GM19438 (cell line): ENCODE data around the gene USHBP1.

Experiments
- ATAC-seq: cut with Tn5 transposase; IDR thresholded peaks from one replicate; pipeline ENCODE4 v1.9.1; 2021; ENCODE audit warnings: low read depth; ENCODE audit not compliant: unreplicated experiment

USHBP1 gene, protein sequence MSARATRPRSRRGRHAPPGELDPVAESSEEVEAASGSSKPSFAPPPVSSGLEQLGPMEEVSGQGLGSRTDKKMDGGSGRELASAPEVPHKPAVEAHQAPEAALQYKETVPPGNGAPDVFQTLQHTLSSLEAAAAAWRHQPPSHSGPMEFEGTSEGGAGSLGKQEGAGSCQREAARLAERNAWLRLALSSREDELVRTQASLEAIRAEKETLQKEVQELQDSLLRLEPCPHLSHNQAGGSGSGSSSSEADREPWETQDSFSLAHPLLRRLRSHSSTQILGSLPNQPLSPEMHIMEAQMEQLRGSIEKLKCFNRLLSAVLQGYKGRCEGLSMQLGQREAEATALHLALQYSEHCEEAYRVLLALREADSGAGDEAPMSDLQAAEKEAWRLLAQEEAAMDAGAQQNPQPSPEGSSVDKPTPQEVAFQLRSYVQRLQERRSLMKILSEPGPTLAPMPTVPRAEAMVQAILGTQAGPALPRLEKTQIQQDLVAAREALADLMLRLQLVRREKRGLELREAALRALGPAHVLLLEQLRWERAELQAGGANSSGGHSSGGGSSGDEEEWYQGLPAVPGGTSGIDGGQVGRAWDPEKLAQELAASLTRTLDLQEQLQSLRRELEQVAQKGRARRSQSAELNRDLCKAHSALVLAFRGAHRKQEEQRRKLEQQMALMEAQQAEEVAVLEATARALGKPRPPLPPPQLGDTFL

DNA sequence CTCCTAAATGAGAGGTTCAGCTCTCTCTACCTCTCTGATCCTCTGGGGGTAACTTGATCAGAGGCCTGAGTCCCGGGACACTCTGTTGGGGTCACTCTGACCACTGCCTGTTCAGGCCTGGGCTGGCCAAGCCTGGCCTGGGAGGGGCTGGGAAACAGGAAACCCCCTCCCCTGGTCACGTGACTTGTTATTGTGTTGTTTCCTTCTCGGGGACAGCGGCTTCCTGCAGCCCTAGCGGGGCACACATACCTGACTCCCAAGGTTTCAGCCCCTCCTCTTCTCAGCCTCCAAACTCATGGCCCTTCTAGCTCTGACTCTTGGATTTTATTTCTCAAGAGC is at the start of gene USHBP1:
Gene USHBP1, minus strand, starts transcription at position 105 of the 339 bp plus-strand sequence. CDS start 446 bp downstream, outside the sequence.
- ATAC-seq: no peak

DNA sequence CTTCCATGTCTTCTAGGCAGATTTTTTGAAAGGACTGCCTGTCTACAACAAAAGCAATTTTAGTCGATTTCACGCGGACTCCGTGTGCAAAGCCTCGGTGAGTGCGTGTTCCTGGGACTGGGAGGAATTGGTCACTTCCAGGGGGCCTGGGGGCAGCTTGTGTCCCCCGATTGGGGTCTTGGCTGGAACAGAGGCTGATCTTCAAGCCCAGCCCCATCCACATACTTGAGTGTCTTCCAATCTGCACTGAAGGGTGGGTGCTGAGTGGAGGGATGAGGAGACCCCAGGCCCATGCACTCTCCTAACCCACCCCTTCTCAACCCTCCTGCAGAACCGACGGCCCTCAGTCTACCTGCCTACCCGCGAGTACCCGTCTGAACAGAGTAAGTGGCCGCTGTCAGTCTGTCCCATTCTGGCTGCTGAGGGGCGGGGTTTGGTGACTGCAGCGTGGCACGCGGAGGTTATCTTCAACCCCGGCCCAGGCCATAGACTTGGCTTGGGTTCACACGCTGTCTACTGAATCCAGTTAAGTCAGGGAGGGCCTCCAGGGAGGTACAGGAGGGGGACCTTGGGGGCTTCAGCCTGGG is 49.6 kb upstream of the USHBP1 start:
- no peak for ATAC-seq

DNA sequence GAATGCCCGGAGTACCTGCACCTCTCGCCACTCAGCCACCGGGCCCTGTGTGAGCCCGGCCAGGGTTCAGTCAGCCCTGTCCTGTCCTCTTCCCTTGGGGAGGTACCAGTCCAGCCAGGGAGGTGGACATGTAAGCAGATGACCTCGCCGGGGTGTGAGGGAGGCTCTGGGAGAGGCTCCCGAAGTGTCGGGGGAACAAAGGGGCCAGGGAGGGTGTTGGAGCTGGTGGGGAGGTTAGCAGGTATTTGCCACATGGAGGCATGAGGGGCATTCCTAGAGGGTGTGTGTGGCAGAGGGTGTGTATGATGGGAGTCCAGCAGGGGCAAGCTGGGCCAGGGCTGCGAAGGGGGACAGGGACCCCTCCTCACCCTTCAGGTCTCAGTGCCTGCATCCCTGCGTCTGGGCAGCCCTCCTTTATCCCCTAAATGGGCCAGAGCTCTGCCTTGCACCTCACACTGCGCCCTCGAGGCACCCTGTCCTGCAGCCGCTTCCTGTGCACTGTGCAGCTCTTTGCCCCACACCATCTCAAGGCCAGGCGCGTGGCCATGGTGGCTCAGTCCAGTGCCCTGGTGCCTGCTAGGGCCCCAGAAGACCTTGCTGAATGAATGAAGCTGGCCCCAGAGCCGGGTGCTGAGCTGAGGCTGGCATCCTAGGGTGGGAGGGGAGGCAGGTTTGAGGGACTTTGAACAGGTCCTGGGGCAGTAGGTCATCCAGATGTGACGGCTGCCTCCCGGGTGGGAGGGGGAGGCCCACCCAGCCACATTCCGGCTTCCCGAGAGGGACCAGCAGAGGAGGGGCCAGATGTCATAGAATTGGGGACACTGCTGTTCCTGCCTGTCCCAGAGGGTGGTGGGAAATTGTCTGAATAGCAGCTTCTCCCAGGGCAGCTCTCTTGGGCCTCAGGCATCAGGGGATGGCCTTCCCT is 47.9 kb upstream of the USHBP1 start:
- no peak for ATAC-seq

DNA sequence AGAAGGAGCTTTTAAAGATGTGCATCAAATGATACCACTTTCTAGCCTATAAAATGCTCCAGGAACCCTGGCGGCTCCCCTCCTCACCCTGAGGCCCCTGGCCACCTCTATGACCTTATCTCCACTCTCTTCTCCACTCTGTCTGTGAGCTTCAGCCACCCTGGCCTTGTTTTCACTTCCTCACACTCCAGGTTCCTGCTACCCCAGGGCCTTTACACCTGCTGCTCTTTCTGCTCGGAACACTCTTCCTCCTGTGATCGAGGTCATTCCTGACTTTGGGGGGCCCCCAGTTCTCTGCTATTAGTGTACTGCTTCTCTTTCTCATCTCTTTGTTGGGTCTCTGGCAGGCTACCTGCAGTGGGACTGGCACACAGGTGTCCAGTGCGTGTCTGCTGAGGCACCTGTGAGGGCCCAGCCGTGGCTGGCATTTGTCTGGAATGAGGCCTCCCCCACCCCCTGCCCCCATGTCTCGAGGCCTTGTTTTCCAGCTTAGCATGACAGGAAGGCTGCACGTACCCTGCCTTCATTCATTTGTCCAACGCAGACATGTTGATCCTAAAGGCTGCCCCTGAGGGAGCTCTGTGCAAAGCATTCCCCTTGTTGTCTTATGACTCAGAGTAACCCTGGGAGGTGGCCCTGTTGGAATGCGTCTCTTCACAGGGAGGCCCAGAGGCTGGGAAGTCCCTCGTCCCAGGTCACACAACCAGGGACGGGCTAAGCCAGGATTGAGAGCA is 47.1 kb upstream of the USHBP1 start:
- no peak for ATAC-seq

DNA sequence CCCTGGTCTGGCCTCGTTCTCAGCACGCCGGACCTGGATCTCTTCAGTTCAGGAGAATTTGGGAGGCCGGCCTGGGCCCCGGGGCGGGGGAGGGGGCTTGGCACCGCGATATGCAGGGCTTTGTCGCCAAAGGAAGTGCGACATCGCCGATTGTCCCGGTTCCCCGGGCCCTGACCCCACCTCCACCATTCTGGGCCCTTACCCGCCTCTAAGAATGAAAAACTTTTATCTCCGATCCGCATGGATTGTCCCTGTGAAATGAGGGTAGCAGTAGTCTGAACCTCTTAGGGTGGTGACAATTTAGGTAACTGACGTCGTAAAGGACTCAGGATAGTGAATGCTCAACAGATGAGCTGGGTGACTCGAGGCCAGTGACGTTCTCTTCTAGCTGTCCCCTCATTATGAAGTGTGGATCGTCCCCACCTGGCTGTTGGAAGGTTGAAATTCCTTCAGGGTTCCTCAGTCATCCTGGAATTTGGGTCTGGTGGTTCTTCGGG is 45.5 kb upstream of the USHBP1 start:
- no peak for ATAC-seq

DNA sequence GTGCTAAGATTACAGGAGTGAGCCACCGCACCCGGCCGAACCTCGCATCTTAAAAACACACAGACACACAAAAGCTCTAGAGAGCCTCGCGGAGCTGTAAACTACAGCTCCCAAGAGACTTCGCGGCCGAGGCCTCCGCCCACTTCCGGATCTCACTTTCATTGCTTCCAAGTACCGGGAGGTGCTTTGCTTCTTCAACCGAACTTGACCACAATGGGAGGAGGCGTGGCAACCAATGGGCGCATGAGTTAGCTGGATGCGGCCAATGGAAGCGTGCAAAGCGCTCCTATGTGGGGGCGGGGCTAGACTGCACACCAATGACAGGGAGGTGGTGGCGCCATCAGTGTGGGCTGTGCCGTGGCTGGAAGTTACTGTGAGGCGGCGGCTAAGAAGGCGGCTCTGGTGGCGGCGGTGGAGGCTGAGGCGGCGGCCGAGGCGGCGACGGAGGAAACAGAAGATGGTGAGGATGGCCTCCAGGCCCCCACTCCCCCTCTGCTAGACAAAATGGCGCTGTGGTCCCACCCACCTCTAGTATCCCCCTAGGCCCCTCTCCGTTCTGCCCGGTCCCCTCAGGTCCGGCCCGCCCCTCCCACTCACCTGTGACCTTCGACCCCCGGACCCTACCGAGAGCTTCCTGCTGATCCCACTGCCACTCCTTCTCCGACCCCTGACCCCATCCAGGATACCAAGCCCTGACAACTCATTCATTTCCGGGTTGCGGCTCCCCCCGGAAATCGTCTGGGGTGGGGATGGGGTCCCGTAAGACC is 44.8 kb upstream of the USHBP1 start, which contains the start of gene DDA1:
Gene DDA1, plus strand, starts transcription at position 366 of the 767 bp plus-strand sequence. Its CDS starts 92 bp downstream, at position 458.
- ATAC-seq: peak; percentile 52

DNA sequence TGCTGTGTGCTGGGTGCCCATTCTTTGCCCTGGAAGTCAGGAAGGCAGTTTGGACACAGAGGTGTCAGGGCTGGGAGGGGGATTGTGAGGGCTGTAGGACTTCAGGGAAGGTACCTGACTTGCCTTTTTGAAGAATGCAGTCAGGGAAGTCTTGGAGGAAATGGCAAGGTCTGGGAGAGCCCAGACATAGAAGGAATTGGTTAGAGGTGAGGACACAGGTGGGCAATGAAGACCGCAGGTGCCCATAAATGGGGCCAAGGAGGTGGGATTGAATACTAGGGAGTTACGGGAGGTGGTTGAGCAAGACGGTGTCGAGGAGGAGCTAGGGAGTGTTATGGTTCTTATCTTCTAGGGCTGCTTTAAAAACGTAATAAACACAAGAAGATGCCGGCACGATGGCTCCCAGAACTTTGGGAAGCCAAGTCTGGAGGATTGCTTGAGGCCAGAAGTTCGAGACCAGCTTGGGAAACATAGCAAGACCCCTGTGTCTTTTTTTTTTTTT is 43.4 kb upstream of the USHBP1 start:
- ATAC-seq: no peak

DNA sequence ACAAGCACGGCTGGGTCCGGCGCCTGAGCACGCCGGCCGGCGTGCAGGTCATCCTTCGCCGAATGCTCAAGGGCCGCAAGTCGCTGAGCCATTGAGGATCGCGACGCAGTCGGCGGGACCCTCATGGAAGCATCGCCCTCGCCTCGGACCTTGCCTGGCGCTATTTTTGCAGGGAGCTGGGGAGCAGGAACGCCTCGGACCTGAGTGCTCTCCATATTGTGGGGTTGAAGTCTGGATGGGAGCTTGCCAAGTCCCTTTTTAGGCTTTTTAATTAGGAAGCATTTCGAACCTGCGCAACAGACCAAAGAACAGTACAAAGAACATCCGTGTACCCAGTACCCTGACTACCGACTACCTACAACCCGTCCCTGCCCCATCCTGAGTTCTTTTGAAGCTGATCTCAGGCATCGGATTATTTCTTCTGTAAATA is 41.8 kb upstream of the USHBP1 start:
- no peak for ATAC-seq

DNA sequence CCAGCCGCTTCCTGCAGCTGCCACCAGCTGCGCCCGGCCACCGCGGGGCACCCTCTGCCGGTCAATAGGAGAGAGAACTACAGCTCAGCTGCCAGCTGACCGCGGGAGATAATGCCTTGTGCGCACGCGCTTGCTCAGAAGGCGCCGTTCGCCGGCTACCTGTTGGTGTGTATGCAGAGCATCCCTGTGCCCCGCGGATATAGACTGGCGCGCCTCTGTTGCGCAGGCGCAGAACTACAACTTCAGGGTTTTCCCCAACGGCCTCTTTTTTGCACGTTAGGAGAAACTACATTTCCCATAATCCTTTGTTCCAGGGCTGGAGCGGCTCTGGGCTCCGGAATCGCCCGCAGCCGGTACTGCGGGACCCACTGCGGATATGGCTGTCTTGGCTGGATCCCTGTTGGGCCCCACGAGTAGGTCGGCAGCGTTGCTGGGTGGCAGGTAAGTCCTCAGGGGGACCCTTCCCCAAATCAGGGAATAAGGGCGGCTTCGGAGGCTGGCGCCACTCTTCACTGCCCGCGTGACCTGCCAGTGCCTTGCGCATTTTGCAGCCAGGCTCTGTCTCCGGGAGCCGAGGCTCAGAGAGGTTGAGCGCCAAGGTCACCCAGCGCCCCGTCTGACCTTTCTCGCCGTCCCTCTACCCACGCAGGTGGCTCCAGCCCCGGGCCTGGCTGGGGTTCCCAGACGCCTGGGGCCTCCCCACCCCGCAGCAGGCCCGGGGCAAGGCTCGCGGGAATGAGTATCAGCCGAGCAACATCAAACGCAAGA is 41.2 kb upstream of the USHBP1 start, which contains the start of gene MRPL34:
Gene MRPL34, plus strand, starts transcription at position 356 of the 768 bp plus-strand sequence. Its CDS starts 21 bp downstream, at position 377.
- ATAC-seq: peak; percentile 53

DNA sequence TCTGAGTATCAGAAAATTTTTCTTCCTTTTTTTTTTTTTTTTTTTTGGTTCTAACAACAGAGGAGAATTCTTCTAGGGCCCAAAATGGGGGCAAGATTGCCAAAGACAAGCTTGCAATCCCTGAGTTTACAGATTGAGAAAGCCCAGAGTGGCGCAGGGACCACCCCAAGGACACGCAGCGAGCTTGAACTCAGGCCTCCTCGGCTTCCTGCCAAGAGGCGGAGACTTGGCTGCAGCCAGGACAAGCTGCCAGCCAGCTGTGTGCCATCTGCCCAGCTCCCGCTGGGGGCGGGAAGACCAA is 40.6 kb upstream of the USHBP1 start:
- no peak for ATAC-seq

DNA sequence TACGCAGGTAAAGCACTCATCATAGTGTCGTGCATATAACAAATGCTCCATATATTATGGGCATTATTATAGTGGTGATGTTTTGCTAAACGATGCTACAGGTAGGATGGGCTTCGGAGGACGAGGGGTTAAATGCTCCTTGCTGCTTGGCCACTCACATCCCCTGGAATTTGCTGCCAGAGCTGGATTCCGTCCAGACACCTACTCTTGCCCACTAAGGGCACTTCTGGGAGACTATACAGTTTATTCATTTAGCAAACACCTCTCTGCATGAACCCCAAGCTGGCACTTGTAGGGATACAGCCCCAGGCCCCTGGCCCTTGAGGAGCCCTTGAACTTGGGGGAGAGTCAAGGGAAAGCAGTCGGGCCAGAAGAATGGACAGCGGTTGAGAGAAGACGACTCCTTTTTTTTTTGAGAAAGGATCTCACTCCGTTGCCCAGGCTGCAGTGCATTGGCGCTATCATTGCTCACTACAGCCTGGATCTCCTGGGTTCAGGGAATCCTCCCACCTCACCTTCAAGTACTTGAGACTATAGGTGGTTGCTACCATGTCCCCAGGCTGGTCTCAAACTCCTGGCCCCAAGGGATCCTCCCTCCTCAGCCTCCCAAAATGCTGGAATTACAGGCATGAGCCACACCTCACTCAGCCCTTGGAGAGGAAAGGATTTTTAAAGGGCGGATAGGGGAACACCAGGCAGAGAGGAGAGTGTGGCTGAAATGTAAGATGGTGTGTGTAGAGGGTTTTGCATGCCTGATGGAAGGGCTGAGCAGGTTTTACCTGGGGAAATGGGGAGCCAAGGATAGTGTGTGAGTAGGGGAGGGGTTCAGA is 40.1 kb upstream of the USHBP1 start:
- no peak for ATAC-seq

DNA sequence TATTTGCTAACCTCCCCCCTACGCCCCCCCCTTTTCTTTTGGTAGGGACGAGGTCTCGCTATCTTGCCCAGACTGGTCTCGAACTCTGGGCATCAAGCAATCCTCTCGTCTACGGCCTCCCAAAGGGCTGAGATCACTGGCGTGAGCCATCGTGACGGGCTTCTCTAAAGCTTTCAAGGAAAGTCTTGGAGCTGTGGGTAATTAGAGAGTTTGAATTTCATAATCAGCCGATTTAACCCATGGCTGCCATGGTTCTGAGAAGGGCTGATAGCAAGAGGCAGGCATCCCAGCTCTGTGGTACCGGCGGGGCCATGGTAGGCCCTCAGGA is 39.4 kb upstream of the USHBP1 start:
- ATAC-seq: no peak

DNA sequence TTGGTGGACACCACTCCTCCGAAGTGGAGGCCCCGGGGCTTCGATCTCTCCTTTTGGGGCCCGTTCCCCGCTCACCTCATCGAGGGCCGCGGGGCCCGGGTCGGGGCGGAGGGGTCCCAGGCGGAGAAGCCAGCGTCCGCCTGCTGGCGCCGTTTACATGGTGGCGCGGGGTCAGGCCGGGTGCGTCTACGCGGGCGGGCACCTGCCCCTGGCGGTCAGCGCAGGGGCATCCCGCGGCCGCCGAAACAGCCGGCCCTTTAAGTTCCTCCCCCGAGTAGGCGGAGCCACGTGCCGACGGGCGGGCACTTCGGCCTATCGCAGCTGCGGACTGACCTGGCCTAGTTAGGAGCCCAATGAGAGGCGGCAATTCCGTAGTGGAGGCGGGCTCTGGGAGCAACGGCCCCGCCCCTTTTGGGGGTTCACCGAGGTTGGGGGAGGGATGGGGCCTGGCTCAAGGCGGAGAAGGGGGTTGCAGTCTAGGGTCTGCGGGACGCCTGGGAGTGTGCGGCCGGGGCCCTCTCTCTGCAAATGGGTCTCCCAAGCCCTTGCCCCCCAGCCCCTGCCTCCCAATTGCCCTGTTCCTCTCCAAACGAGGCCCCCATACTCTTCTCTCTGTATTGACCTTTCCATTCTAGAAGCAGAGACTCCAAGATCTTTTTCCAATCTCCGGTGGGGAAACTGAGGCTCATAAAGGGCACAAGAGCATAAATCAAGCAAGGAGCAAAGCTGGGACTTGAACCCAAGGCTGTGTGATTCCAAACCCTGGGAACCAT is 38.8 kb upstream of the USHBP1 start, which contains the start of gene ABHD8:
Gene ABHD8, minus strand, starts transcription at position 259 of the 773 bp plus-strand sequence. CDS start 1,809 bp downstream, outside the sequence.
- peak; percentile 55 for ATAC-seq

DNA sequence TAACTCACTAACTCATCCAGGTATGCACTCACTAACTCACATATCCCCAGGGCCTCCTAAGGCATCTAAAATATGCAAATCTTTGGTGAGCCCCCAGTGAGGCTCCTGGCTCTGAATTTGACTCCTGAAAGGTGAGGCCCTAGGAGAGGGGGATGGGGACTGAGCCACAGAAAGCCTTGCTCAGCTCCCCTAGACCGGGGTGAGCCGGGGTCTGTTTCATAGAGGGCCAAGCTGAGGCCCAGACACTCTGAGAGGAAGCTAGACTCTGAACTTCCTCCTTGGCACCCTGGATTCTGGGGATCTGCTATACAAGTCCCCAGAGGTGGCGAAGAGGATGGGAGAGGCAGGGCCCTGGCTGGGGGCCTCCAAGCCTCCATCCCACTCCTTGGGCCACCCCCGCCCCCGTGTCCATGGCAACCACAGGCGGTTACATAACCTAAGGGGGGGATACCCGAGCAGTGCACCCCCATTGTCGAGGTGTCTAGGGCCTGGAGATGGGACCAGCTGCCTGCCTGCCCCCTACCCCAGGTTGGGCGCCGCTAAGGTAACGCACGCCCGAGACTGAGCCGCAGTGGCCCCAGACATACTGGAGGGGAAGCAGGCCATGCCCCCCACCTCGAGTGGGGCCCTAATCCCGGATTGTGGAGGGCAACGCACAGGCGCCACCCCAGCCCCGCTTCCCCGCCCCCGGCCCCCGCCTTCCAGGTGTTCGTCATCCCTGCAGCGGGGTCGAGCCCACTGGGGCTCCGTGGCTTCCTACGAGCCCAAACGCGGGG is 38.0 kb upstream of the USHBP1 start:
- ATAC-seq: no peak

DNA sequence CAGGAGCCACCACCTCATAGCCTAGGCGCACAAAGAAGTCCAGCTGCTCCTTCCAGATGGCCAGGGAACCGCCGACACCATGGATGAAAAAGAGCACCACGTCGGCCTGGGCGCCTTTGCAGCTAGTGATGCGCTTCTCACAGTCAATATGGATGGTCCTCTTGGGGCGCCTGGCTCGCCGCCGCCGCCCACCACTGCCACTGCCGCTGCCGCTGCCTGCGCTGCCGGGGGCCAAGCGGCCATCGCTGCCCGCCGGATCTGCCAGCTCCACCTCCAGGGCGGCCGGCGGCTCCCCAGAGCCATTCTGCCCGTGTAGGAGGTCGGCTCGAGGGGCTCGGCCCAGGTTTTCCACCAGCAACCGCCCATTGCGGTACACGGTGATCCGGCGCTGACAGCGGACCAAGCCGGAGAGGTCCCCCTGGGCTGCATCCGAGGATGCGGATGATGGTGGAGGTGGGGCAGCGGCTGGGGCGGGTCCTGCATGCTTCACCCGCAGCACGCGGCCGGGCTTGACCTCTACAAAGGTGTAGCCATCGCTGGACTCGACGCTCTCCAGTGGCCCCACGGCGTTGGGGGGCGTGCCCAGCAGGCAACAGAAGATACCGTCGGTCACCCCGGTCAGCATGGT is 36.6 kb upstream of the USHBP1 start:
- no peak for ATAC-seq
